WERI-Rb-1 (cell line): Measurements from ENCODE around the gene ETFBKMT.
"Not testable (repeated sequence)": the region's sequence is repeated elsewhere in the genome, so short reads cannot be mapped to it uniquely, and the experiment has no call there.

Experiments
- DNase-seq: peaks from one replicate; pipeline ENCODE4 v3.0.0-alpha.2; 2020
- H3K27ac ChIP-seq: fragments of 250-450 bp; sonication (Bioruptor Pico); 2 replicates; pipeline ENCODE4 v1.5.1; 2020; ENCODE audit warnings: mild to moderate bottlenecking, moderate library complexity
- H3K27me3 ChIP-seq: fragments of 250-450 bp; sonication (Bioruptor Pico); 2 replicates; pipeline ENCODE4 v1.5.1; 2021; ENCODE audit warnings: mild to moderate bottlenecking, low read depth, moderate library complexity; ENCODE audit not compliant: insufficient read depth, severe bottlenecking
- H3K36me3 ChIP-seq: fragments of 250-450 bp; sonication (Bioruptor Pico); 2 replicates; pipeline ENCODE4 v1.5.1; 2020; ENCODE audit warnings: mild to moderate bottlenecking, moderate library complexity
- H3K4me3 ChIP-seq: 2 replicates; pipeline ENCODE4 v1.5.1; 2011; ENCODE audit warnings: low read depth, mild to moderate bottlenecking, control low read depth, low read length
- H3K9me3 ChIP-seq: fragments of 250-450 bp; sonication (Bioruptor Pico); 2 replicates; pipeline ENCODE4 v1.5.1; 2021; ENCODE audit warnings: mild to moderate bottlenecking, moderate library complexity; ENCODE audit not compliant: severe bottlenecking
- TF ChIP-seq, protein P1 (sequence below): IDR thresholded peaks from 2 replicates; pipeline ENCODE4 v1.5.1; 2011; ENCODE audit warnings: low read depth, mild to moderate bottlenecking, control low read depth, inconsistent platforms, low read length

Gene ETFBKMT

DNA sequence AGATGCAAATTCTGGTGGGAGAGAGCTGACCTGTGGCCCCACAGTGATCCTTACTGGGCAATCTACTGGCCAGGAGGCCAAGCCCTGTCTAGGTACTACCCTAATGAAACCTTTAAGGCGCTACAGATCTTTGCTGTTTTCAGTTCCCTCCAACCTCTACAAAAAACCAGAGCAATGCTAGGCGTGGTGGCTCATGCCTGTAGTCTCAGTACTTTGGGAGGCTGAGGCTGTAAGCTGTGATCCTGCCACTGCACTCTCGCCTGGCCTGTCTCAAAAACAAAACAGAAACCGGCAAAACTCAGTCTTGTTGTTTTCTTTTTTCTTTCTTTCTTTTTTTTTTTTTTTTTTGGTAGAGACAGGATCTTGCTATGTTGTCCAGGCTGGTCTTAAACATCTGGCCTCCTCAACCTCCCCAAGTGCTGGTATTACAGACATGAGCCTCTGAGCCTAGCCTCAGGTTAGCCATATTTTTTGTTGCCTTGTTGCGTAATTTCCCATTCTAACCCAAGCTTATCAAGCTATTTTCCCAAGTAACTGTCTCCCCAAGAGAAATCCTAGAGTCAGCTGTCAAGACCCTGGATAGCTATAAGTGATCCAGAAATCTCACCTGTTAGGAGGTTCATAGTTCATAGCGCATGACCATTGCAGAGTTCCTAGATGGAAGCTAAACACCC is 2.8 kb downstream of the ETFBKMT start:
- TF ChIP-seq, protein P1, sequence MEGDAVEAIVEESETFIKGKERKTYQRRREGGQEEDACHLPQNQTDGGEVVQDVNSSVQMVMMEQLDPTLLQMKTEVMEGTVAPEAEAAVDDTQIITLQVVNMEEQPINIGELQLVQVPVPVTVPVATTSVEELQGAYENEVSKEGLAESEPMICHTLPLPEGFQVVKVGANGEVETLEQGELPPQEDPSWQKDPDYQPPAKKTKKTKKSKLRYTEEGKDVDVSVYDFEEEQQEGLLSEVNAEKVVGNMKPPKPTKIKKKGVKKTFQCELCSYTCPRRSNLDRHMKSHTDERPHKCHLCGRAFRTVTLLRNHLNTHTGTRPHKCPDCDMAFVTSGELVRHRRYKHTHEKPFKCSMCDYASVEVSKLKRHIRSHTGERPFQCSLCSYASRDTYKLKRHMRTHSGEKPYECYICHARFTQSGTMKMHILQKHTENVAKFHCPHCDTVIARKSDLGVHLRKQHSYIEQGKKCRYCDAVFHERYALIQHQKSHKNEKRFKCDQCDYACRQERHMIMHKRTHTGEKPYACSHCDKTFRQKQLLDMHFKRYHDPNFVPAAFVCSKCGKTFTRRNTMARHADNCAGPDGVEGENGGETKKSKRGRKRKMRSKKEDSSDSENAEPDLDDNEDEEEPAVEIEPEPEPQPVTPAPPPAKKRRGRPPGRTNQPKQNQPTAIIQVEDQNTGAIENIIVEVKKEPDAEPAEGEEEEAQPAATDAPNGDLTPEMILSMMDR, result no peak
- Histone ChIP-seq H3K4me3 (no peak overlapping the region), H3K27me3 (no peaks in the 10 kb centered on the region), H3K9me3 (no peaks in the 10 kb centered on the region), H3K27ac (no peak overlapping the region), H3K36me3 (no peaks in the 10 kb centered on the region)
- DNase-seq, result no peak

- Histone ChIP-seq H3K4me3 (no peak overlapping the region), H3K36me3 (no peaks in the 10 kb centered on the region), H3K27ac (no peak overlapping the region), H3K9me3 (no peaks in the 10 kb centered on the region), H3K27me3 (no peaks in the 10 kb centered on the region)
- no peak for DNase-seq
- TF ChIP-seq, protein P1, result no peak
Measured at GRCh38 chr12:31663576-31663975, 4.1 kb downstream of the ETFBKMT start.

DNA sequence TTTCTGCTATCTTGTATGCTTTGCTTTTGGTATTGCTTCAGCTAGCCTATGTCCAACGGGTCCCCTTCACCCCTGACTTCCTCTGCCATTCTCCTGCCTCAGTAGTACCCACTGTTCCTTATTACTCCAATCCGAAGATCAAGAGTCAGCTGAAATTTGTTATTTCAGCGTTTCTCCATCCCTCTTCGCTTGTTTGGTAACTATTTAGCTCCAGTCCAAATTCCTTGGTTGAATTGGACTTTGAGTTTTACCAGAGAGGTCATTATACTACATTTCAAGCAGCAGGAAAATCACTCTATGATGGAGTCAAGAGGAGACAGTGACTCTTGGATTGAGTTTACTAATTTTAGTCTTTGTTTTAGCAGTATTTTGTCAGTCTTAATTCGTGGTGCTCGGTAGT is 4.5 kb downstream of the ETFBKMT start:
- TF ChIP-seq, protein P1, result no peak
- DNase-seq, result no peak
- Histone ChIP-seq H3K27me3 (no peaks in the 10 kb centered on the region), H3K4me3 (no peak overlapping the region), H3K9me3 (peaks cover 3% of the 10 kb centered on the region), H3K36me3 (no peaks in the 10 kb centered on the region), H3K27ac (no peak overlapping the region)

GRCh38 chr12:31669020-31669419 is 9.5 kb downstream of the ETFBKMT start:
- no peaks in the 10 kb centered on the region for H3K27me3 ChIP-seq
- no peak overlapping the region for H3K4me3 ChIP-seq
- H3K27ac ChIP-seq, result no peak overlapping the region
- H3K36me3 ChIP-seq, result no peaks in the 10 kb centered on the region
- H3K9me3 ChIP-seq, result peaks cover 8% of the 10 kb centered on the region
- DNase-seq, result no peak
- TF ChIP-seq, protein P1, result no peak

- not testable (repeated sequence) for H3K27me3 ChIP-seq, H3K36me3 ChIP-seq, H3K9me3 ChIP-seq, H3K27ac ChIP-seq, H3K4me3 ChIP-seq, DNase-seq
Measured at GRCh38 chr12:31669582-31669981, 10.1 kb downstream of the ETFBKMT start.

DNA sequence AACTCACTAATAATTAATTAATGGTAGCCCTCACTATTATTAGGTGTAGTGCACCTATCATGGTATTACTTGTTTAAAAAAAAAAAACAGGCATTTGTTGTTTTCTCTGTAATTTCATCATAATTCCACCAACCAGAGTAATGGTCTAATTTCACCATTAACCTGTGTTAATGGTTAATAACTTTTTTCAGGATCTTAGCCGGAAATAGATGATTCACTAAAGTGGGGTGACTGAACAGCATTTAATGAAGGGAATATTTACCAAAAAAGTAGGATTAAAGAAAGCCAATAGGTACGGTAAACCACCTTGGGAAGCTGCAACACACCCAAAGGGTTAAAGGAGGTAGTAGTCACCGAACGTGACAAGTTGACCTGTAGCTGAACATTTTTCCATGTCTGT is 13.0 kb downstream of the ETFBKMT start:
- Histone ChIP-seq H3K27ac (no peak overlapping the region), H3K9me3 (peaks cover 8% of the 10 kb centered on the region), H3K36me3 (no peaks in the 10 kb centered on the region), H3K27me3 (no peaks in the 10 kb centered on the region), H3K4me3 (no peak overlapping the region)
- TF ChIP-seq, protein P1, result no peak
- DNase-seq, result no peak
